OCI-LY1 (cell line): ENCODE results near the gene MMP11.

Experiments used
- H2AFZ ChIP-seq: fragments of 200-600 bp; sonication (generic), shearing (Covaris generic); 2 replicates; pipeline ENCODE4 v1.6.0; 2014; ENCODE audit warnings: antibody characterized with exemption, mild to moderate bottlenecking, low read length
- H3F3A ChIP-seq: fragments of 200-600 bp; sonication (generic), shearing (Covaris generic); 2 replicates; pipeline ENCODE4 v1.6.0; 2014; ENCODE audit warnings: mild to moderate bottlenecking, antibody characterized with exemption, low read length, moderate library complexity; ENCODE audit not compliant: insufficient read depth
- H3K27ac ChIP-seq: fragments of 200-600 bp; sonication (generic); 2 replicates; pipeline ENCODE4 v1.5.1; 2014; ENCODE audit warnings: low read length, mixed run types, mild to moderate bottlenecking, low read depth; ENCODE audit not compliant: poor library complexity, severe bottlenecking
- H3K27me3 ChIP-seq: fragments of 200-600 bp; sonication (generic); 2 replicates; pipeline ENCODE4 v1.6.0; 2014; ENCODE audit warnings: antibody characterized with exemption, mild to moderate bottlenecking, low read length, moderate library complexity; ENCODE audit not compliant: insufficient read depth
- H3K36me3 ChIP-seq: fragments of 200-600 bp; sonication (generic); 2 replicates; pipeline ENCODE4 v1.6.1; 2014; ENCODE audit warnings: mild to moderate bottlenecking, antibody characterized with exemption, low read length, moderate library complexity, mixed read lengths; ENCODE audit not compliant: insufficient read depth
- H3K4me1 ChIP-seq: fragments of 200-600 bp; sonication (generic); 2 replicates; pipeline ENCODE4 v1.5.1; 2014; ENCODE audit warnings: mild to moderate bottlenecking, low read length, moderate library complexity; ENCODE audit not compliant: insufficient read depth, severe bottlenecking
- H3K4me2 ChIP-seq: fragments of 200-600 bp; sonication (generic), shearing (Covaris generic); 2 replicates; pipeline ENCODE4 v1.6.1; 2014; ENCODE audit warnings: low read length
- H3K4me3 ChIP-seq: fragments of 200-600 bp; sonication (generic); 2 replicates; pipeline ENCODE4 v1.5.1; 2014; ENCODE audit warnings: low read length, low read depth, mild to moderate bottlenecking, mixed read lengths; ENCODE audit not compliant: poor library complexity, severe bottlenecking
- H3K79me2 ChIP-seq: fragments of 200-600 bp; shearing (Covaris generic); 2 replicates; pipeline ENCODE4 v1.6.1; 2016; ENCODE audit warnings: mixed run types, low read length, mixed read lengths; ENCODE audit not compliant: insufficient read depth
- H3K9ac ChIP-seq: fragments of 200-600 bp; sonication (generic), shearing (Covaris generic); 2 replicates; pipeline ENCODE4 v1.6.1; 2014; ENCODE audit warnings: mild to moderate bottlenecking, low read length, mixed read lengths
- H3K9me2 ChIP-seq: fragments of 200-600 bp; sonication (generic), shearing (Covaris generic); 2 replicates; pipeline ENCODE4 v1.6.1; 2014; ENCODE audit warnings: low read depth, mild to moderate bottlenecking, low read length, mixed read lengths
- H3K9me3 ChIP-seq: fragments of 200-600 bp; shearing (Covaris generic); 2 replicates; pipeline ENCODE4 v1.6.1; 2014; ENCODE audit warnings: low read length, mixed read lengths
- H4K20me1 ChIP-seq: fragments of 200-600 bp; sonication (generic), shearing (Covaris generic); 2 replicates; pipeline ENCODE4 v1.6.0; 2016; ENCODE audit warnings: mild to moderate bottlenecking, low read length; ENCODE audit not compliant: insufficient read depth
- CTCF ChIP-seq: fragments of 200-600 bp; sonication (generic), shearing (Covaris generic); IDR thresholded peaks from 2 replicates; pipeline ENCODE4 v1.5.1; 2017; ENCODE audit warnings: mild to moderate bottlenecking, antibody characterized with exemption, low read length, moderate library complexity, mixed read lengths
- EZH2 ChIP-seq: fragments of 200-600 bp; sonication (generic), shearing (Covaris generic); IDR thresholded peaks from 2 replicates; pipeline ENCODE4 v1.8.0; 2017; ENCODE audit warnings: borderline replicate concordance, mixed run types, mild to moderate bottlenecking, antibody characterized with exemption, low read length, moderate library complexity, mixed read lengths

Gene MMP11

GRCh38 chr22:23742505-23743264, 30.0 kb upstream of the MMP11 start:
- H3K9ac ChIP-seq: no peak overlapping the region
- no peaks in the 10 kb centered on the region for H3K9me3 ChIP-seq
- no peak overlapping the region for H3K4me2 ChIP-seq
- H3K79me2 ChIP-seq: no peaks in the 10 kb centered on the region
- H3K4me1 ChIP-seq: no peaks in the 10 kb centered on the region
- H3F3A ChIP-seq: no peaks in the 10 kb centered on the region; the same call in 1 of the 2 replicates
- H3K27ac ChIP-seq: no peak overlapping the region
- H4K20me1 ChIP-seq: no peaks in the 10 kb centered on the region
- H3K36me3 ChIP-seq: peaks cover 28% of the 10 kb centered on the region
- no peak overlapping the region for H3K4me3 ChIP-seq
- no peak overlapping the region for H2AFZ ChIP-seq
- no peaks in the 10 kb centered on the region for H3K9me2 ChIP-seq
- H3K27me3 ChIP-seq: no peaks in the 10 kb centered on the region
- no peak for TF ChIP-seq CTCF
- no peak for TF ChIP-seq EZH2

GRCh38 chr22:23743303-23743705, 29.3 kb upstream of the MMP11 start:
- Histone ChIP-seq H3F3A (no peaks in the 10 kb centered on the region; the same call in 1 of the 2 replicates), H3K4me3 (no peak overlapping the region), H2AFZ (no peak overlapping the region), H3K9me3 (no peaks in the 10 kb centered on the region), H3K27ac (no peak overlapping the region), H3K79me2 (no peaks in the 10 kb centered on the region), H3K4me2 (no peak overlapping the region), H3K4me1 (no peaks in the 10 kb centered on the region), H3K9ac (no peak overlapping the region), H3K27me3 (no peaks in the 10 kb centered on the region), H3K36me3 (peaks cover 28% of the 10 kb centered on the region), H3K9me2 (no peaks in the 10 kb centered on the region), H4K20me1 (no peaks in the 10 kb centered on the region)
- TF ChIP-seq CTCF (no peak), EZH2 (no peak)

DNA sequence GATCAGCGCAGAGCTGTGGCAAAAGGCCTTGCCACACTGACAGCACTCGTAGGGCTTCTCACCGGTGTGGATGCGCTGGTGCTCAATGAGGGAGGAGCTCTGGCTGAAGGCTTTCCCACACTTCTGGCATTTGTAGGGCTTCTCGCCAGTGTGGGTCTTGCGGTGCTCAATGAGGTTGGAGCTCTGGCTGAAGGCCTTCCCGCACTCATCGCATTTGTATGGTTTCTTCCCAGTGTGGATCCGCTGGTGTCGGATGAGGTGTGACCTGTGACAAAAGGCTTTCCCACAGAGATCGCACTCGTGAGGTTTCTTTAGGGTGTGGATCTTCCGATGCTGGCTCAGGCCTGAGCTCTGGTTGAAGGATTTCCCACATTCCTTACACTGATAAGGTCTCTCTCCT, 28.6 kb upstream of the MMP11 start:
- TF ChIP-seq EZH2: no peak
- no peak for TF ChIP-seq CTCF
- H3K4me2 ChIP-seq: no peak overlapping the region
- H3K79me2 ChIP-seq: no peaks in the 10 kb centered on the region
- H3K9me2 ChIP-seq: no peaks in the 10 kb centered on the region
- no peaks in the 10 kb centered on the region; the same call in 1 of the 2 replicates for H3F3A ChIP-seq
- H3K36me3 ChIP-seq: peaks cover 28% of the 10 kb centered on the region
- no peaks in the 10 kb centered on the region for H3K9me3 ChIP-seq
- H3K9ac ChIP-seq: no peak overlapping the region
- no peaks in the 10 kb centered on the region for H4K20me1 ChIP-seq
- H3K4me1 ChIP-seq: no peaks in the 10 kb centered on the region
- no peak overlapping the region for H3K4me3 ChIP-seq
- H3K27ac ChIP-seq: no peak overlapping the region
- H3K27me3 ChIP-seq: no peaks in the 10 kb centered on the region
- H2AFZ ChIP-seq: no peak overlapping the region
